SJCRH30 (cell line): ENCODE results near the gene ATXN7L3. TPM values are rescaled to one million over a fixed set of nuclear protein-coding genes. Genes with fewer than 3 reads are reported as not detected.

Experiments used
- DNase-seq, 2 experiments: peaks; one replicate each; pipeline ENCODE4 v3.0.0-alpha.2; 2015 to 2020
- H3K27ac ChIP-seq: fragments of 250-450 bp; sonication (Bioruptor Pico); 2 replicates; pipeline ENCODE4 v1.5.1; 2020; ENCODE audit warnings: mild to moderate bottlenecking, moderate library complexity
- H3K27me3 ChIP-seq: fragments of 250-450 bp; sonication (Bioruptor Pico); 2 replicates; pipeline ENCODE4 v1.5.1; 2020; ENCODE audit warnings: mild to moderate bottlenecking, moderate library complexity
- H3K36me3 ChIP-seq: fragments of 250-450 bp; sonication (Bioruptor Pico); 2 replicates; pipeline ENCODE4 v1.5.1; 2020; ENCODE audit warnings: mild to moderate bottlenecking, moderate library complexity
- H3K4me1 ChIP-seq: fragments of 250-450 bp; sonication (Bioruptor Pico); 2 replicates; pipeline ENCODE4 v1.5.1; 2020; ENCODE audit warnings: mild to moderate bottlenecking, moderate library complexity
- H3K4me3 ChIP-seq: fragments of 250-450 bp; sonication (Bioruptor Pico); 2 replicates; pipeline ENCODE4 v1.5.1; 2020; ENCODE audit warnings: mild to moderate bottlenecking, moderate library complexity
- H3K9me3 ChIP-seq: fragments of 250-450 bp; sonication (Bioruptor Pico); replicated peaks from 2 replicates; pipeline ENCODE4 v1.5.1; 2020; ENCODE audit warnings: mild to moderate bottlenecking, moderate library complexity
- total RNA-seq: library from RNA; depleted of rRNA; stranded (reverse); fragments of >200 nt; shearing (Covaris generic); gene quantifications from 2 replicates; pipeline ENCODE4 v1.2.3, GENCODE V29; 2014

Gene ATXN7L3
- total RNA-seq, 1 experiment from 2014 or later, result 59.7 TPM

GRCh38 chr17:44183024-44183423 lies 16.7 kb downstream of the ATXN7L3 start:
- no peaks in the 10 kb centered on the region for H3K4me1 ChIP-seq
- no peaks in the 10 kb centered on the region for H3K27me3 ChIP-seq
- peaks cover 28% of the 10 kb centered on the region for H3K36me3 ChIP-seq
- no peak for DNase-seq
- H3K27ac ChIP-seq, result no peak overlapping the region
- no peaks in the 10 kb centered on the region for H3K9me3 ChIP-seq
- no peak overlapping the region for H3K4me3 ChIP-seq

GRCh38 chr17:44178133-44178532 lies 21.6 kb downstream of the ATXN7L3 start:
- Histone ChIP-seq H3K4me3 (no peak overlapping the region), H3K4me1 (no peaks in the 10 kb centered on the region), H3K27ac (no peak overlapping the region), H3K9me3 (no peaks in the 10 kb centered on the region), H3K27me3 (no peaks in the 10 kb centered on the region), H3K36me3 (peaks cover 22% of the 10 kb centered on the region)
- DNase-seq, result no peak

- Histone ChIP-seq H3K27ac (no peak overlapping the region), H3K27me3 (no peaks in the 10 kb centered on the region), H3K4me3 (no peak overlapping the region), H3K4me1 (no peaks in the 10 kb centered on the region), H3K36me3 (peaks cover 17% of the 10 kb centered on the region), H3K9me3 (no peaks in the 10 kb centered on the region)
- no peak for DNase-seq
Measured at GRCh38 chr17:44177640-44178039, 22.0 kb downstream of the ATXN7L3 start.

- no peak overlapping the region for H3K4me3 ChIP-seq
- H3K36me3 ChIP-seq, result peaks cover 9% of the 10 kb centered on the region
- no peak overlapping the region for H3K27ac ChIP-seq
- no peak for DNase-seq
- H3K9me3 ChIP-seq, result no peaks in the 10 kb centered on the region
- H3K27me3 ChIP-seq, result peaks cover under 1% of the 10 kb centered on the region; the same call in 1 of the 2 replicates
- H3K4me1 ChIP-seq, result no peaks in the 10 kb centered on the region
Measured at GRCh38 chr17:44176671-44177501, 22.8 kb downstream of the ATXN7L3 start.

- no peak for DNase-seq
- Histone ChIP-seq H3K4me1 (no peaks in the 10 kb centered on the region; the same call in 1 of the 2 replicates), H3K9me3 (no peaks in the 10 kb centered on the region)
Measured at GRCh38 chr17:44176257-44176656, 23.4 kb downstream of the ATXN7L3 start.

GRCh38 chr17:44174427-44174826 lies 25.3 kb downstream of the ATXN7L3 start:
- Histone ChIP-seq H3K27me3 (peaks cover 5% of the 10 kb centered on the region; the same call in 1 of the 2 replicates), H3K9me3 (no peaks in the 10 kb centered on the region), H3K4me1 (peaks cover 16% of the 10 kb centered on the region), H3K36me3 (peaks cover 4% of the 10 kb centered on the region; the same call in 1 of the 2 replicates), H3K4me3 (no peak overlapping the region), H3K27ac (no peak overlapping the region)
- DNase-seq, result no peak

More at GRCh38 chr17:44176257-44176656, 23.4 kb downstream of the ATXN7L3 start:
- peaks cover 4% of the 10 kb centered on the region; the same call in 1 of the 2 replicates for H3K36me3 ChIP-seq
- no peak overlapping the region for H3K4me3 ChIP-seq
- peaks cover 5% of the 10 kb centered on the region; the same call in 1 of the 2 replicates for H3K27me3 ChIP-seq
- no peak overlapping the region for H3K27ac ChIP-seq

GRCh38 chr17:44171931-44172455 lies 27.7 kb downstream of the ATXN7L3 start:
- H3K9me3 ChIP-seq, result no peaks in the 10 kb centered on the region
- H3K27ac ChIP-seq, result no peak overlapping the region
- peaks cover 16% of the 10 kb centered on the region for H3K4me1 ChIP-seq
- no peak overlapping the region for H3K4me3 ChIP-seq
- peaks cover 2% of the 10 kb centered on the region; the same call in 1 of the 2 replicates for H3K36me3 ChIP-seq
- H3K27me3 ChIP-seq, result peaks cover 5% of the 10 kb centered on the region; the same call in 1 of the 2 replicates
- DNase-seq, result no peak

- peak; percentile 34 to 50 for DNase-seq
- no peaks in the 10 kb centered on the region for H3K36me3 ChIP-seq
- H3K9me3 ChIP-seq, result no peaks in the 10 kb centered on the region
- H3K4me3 ChIP-seq, result no peak within 1 kb of the TSS
- H3K27me3 ChIP-seq, result peaks cover 5% of the 10 kb centered on the region; the same call in 1 of the 2 replicates
- peaks cover 16% of the 10 kb centered on the region for H3K4me1 ChIP-seq
- H3K27ac ChIP-seq, result no peak within 1 kb of the TSS
Measured at GRCh38 chr17:44170499-44171201, 29.0 kb downstream of the ATXN7L3 start, which contains the start of gene ASB16. Gene ASB16, plus strand, starts transcription at chr17:44170704. Its CDS starts 86 bp downstream, at chr17:44170790.

GRCh38 chr17:44170135-44170498 lies 29.6 kb downstream of the ATXN7L3 start:
- Histone ChIP-seq H3K4me1 (peaks cover 16% of the 10 kb centered on the region), H3K36me3 (no peaks in the 10 kb centered on the region), H3K4me3 (no peak overlapping the region), H3K27me3 (peaks cover 5% of the 10 kb centered on the region; the same call in 1 of the 2 replicates), H3K27ac (no peak overlapping the region), H3K9me3 (no peaks in the 10 kb centered on the region)
- no peak for DNase-seq

- no peak overlapping the region for H3K4me3 ChIP-seq
- no peaks in the 10 kb centered on the region for H3K36me3 ChIP-seq
- H3K4me1 ChIP-seq, result peaks cover 16% of the 10 kb centered on the region
- no peak for DNase-seq
- no peaks in the 10 kb centered on the region for H3K9me3 ChIP-seq
- H3K27me3 ChIP-seq, result peaks cover 5% of the 10 kb centered on the region; the same call in 1 of the 2 replicates
- H3K27ac ChIP-seq, result no peak overlapping the region
Measured at GRCh38 chr17:44167181-44167861, 32.4 kb downstream of the ATXN7L3 start.

GRCh38 chr17:44164476-44164875 lies 35.2 kb downstream of the ATXN7L3 start:
- no peaks in the 10 kb centered on the region for H3K9me3 ChIP-seq
- no peak overlapping the region for H3K4me3 ChIP-seq
- DNase-seq, result no peak
- peaks cover 6% of the 10 kb centered on the region; the same call in 1 of the 2 replicates for H3K36me3 ChIP-seq
- no peaks in the 10 kb centered on the region for H3K4me1 ChIP-seq
- H3K27me3 ChIP-seq, result no peaks in the 10 kb centered on the region
- H3K27ac ChIP-seq, result no peak overlapping the region

GRCh38 chr17:44159519-44160210 lies 40.0 kb downstream of the ATXN7L3 start:
- H3K9me3 ChIP-seq, result no peaks in the 10 kb centered on the region
- H3K4me1 ChIP-seq, result no peaks in the 10 kb centered on the region
- H3K4me3 ChIP-seq, result no peak overlapping the region
- DNase-seq, result no peak
- no peaks in the 10 kb centered on the region for H3K27me3 ChIP-seq
- no peak overlapping the region for H3K27ac ChIP-seq
- peaks cover 14% of the 10 kb centered on the region for H3K36me3 ChIP-seq

GRCh38 chr17:44155488-44155887 lies 44.2 kb downstream of the ATXN7L3 start:
- no peaks in the 10 kb centered on the region for H3K9me3 ChIP-seq
- no peak overlapping the region for H3K27ac ChIP-seq
- H3K4me1 ChIP-seq, result no peaks in the 10 kb centered on the region
- no peak overlapping the region for H3K4me3 ChIP-seq
- H3K27me3 ChIP-seq, result no peaks in the 10 kb centered on the region
- peaks cover 26% of the 10 kb centered on the region for H3K36me3 ChIP-seq
- DNase-seq, result no peak

GRCh38 chr17:44152875-44153274 lies 46.8 kb downstream of the ATXN7L3 start:
- Histone ChIP-seq H3K36me3 (peaks cover 28% of the 10 kb centered on the region), H3K27ac (no peak overlapping the region), H3K4me3 (no peak overlapping the region), H3K9me3 (no peaks in the 10 kb centered on the region), H3K27me3 (no peaks in the 10 kb centered on the region), H3K4me1 (no peaks in the 10 kb centered on the region)
- no peak for DNase-seq
